ENCODE measurements around the gene RASL10B.

GRCh38 chr17:35726127-35726952 lies 5.1 kb upstream of the RASL10B start:
- TF ChIP-seq RBBP5 (conservative IDR thresholded peaks at IDR 0.05) = no peak
- no peak for TF ChIP-seq ZSCAN29 (IDR thresholded peaks at IDR 0.05)
- no peak for TF ChIP-seq SP1 (IDR thresholded peaks at IDR 0.05; ENCODE audit: low read depth, low read length)
- TF ChIP-seq MEF2A (IDR thresholded peaks at IDR 0.05; ENCODE audit: insufficient read depth, low read depth, low read length) = no peak
- TF ChIP-seq, protein P1, sequence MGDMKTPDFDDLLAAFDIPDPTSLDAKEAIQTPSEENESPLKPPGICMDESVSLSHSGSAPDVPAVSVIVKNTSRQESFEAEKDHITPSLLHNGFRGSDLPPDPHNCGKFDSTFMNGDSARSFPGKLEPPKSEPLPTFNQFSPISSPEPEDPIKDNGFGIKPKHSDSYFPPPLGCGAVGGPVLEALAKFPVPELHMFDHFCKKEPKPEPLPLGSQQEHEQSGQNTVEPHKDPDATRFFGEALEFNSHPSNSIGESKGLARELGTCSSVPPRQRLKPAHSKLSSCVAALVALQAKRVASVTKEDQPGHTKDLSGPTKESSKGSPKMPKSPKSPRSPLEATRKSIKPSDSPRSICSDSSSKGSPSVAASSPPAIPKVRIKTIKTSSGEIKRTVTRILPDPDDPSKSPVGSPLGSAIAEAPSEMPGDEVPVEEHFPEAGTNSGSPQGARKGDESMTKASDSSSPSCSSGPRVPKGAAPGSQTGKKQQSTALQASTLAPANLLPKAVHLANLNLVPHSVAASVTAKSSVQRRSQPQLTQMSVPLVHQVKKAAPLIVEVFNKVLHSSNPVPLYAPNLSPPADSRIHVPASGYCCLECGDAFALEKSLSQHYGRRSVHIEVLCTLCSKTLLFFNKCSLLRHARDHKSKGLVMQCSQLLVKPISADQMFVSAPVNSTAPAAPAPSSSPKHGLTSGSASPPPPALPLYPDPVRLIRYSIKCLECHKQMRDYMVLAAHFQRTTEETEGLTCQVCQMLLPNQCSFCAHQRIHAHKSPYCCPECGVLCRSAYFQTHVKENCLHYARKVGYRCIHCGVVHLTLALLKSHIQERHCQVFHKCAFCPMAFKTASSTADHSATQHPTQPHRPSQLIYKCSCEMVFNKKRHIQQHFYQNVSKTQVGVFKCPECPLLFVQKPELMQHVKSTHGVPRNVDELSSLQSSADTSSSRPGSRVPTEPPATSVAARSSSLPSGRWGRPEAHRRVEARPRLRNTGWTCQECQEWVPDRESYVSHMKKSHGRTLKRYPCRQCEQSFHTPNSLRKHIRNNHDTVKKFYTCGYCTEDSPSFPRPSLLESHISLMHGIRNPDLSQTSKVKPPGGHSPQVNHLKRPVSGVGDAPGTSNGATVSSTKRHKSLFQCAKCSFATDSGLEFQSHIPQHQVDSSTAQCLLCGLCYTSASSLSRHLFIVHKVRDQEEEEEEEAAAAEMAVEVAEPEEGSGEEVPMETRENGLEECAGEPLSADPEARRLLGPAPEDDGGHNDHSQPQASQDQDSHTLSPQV (IDR thresholded peaks at IDR 0.05) = no peak
- no peak for TF ChIP-seq NFXL1 (IDR thresholded peaks at IDR 0.05; ENCODE audit: borderline replicate concordance)
- TF ChIP-seq ZNF384 (IDR thresholded peaks at IDR 0.05; ENCODE audit: borderline replicate concordance, low read depth, low read length) = no peak
- TF ChIP-seq, protein P2, sequence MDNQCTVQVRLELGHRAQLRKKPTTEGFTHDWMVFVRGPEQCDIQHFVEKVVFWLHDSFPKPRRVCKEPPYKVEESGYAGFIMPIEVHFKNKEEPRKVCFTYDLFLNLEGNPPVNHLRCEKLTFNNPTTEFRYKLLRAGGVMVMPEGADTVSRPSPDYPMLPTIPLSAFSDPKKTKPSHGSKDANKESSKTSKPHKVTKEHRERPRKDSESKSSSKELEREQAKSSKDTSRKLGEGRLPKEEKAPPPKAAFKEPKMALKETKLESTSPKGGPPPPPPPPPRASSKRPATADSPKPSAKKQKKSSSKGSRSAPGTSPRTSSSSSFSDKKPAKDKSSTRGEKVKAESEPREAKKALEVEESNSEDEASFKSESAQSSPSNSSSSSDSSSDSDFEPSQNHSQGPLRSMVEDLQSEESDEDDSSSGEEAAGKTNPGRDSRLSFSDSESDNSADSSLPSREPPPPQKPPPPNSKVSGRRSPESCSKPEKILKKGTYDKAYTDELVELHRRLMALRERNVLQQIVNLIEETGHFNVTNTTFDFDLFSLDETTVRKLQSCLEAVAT (IDR thresholded peaks at IDR 0.05) = no peak

All from GM12878 (cell line).